ENCODE results near the gene FERMT2. TPM values are rescaled to one million over a fixed set of nuclear protein-coding genes. Genes with fewer than 3 reads are reported as not detected.

FERMT2 gene
- total RNA-seq, 6 experiments from 2014 or later, result 40.4 to 64.5 (median 53.3) TPM

DNA sequence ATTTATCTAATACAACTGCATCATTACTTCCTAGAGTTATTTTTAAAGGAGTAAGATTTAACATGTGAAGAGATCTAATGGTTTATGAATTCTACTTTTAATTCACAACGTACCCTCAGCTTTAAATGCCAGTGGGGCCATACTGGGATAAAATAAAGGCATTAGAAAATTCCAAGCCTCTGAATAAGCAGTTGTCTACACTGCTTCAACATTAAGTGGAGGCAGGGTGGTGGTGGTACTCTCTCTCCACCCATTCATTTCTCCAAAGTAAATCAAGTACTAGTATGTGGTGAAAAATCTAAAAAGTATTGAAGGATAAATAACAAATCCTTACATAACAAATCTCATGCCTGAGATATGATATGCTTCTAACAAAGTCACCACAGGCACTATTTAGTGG, 52.4 kb downstream of the FERMT2 start:
- Histone ChIP-seq H3K36me3 (peaks cover 0 to 9% (median 2%) of the 10 kb centered on the region in 4 donors), H3K27me3 (no peaks in the 10 kb centered on the region), H3K4me3 (no peak overlapping the region), H3K27ac (no peak overlapping the region), H3K9me3 (no peaks in the 10 kb centered on the region), H3K4me1 (no peaks in the 10 kb centered on the region)
- 61% methylated on average over 1 of the region's 1 CpG for WGBS (ENCODE audit: insufficient coverage, low coverage, low lambda C conversion rate, missing lambda C conversion rate)
- intact Hi-C loops (cut with DNase I), result no loop called here
- ATAC-seq (no peak), DNase-seq (no peak)
- TF ChIP-seq POLR2A (IDR thresholded peaks at IDR 0.05), result no peak
- TF ChIP-seq, protein P1, sequence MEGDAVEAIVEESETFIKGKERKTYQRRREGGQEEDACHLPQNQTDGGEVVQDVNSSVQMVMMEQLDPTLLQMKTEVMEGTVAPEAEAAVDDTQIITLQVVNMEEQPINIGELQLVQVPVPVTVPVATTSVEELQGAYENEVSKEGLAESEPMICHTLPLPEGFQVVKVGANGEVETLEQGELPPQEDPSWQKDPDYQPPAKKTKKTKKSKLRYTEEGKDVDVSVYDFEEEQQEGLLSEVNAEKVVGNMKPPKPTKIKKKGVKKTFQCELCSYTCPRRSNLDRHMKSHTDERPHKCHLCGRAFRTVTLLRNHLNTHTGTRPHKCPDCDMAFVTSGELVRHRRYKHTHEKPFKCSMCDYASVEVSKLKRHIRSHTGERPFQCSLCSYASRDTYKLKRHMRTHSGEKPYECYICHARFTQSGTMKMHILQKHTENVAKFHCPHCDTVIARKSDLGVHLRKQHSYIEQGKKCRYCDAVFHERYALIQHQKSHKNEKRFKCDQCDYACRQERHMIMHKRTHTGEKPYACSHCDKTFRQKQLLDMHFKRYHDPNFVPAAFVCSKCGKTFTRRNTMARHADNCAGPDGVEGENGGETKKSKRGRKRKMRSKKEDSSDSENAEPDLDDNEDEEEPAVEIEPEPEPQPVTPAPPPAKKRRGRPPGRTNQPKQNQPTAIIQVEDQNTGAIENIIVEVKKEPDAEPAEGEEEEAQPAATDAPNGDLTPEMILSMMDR (IDR thresholded peaks at IDR 0.05), result no peak

DNA sequence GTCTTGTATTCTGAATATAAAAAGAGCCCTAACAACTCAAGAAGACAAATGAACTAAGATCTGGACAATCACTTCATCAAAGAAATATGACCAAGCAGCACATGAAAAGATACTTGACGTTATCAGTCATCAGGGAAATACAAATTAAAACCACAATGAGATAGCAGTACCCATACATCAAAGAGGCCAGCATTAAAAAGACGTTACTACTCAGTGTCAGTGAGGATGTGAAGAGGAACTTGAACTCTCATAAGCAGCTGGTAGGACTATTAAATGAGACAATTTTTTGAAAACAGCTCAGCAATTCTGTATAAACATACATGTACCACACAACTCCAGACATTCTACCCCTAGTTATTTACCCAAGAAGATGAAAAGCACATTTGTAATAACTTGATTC, 55.9 kb downstream of the FERMT2 start:
- Histone ChIP-seq H3K9me3 (no peaks in the 10 kb centered on the region), H3K36me3 (peaks cover 0 to 24% (median 9%) of the 10 kb centered on the region in 4 donors), H3K4me3 (no peak overlapping the region), H3K4me1 (no peaks in the 10 kb centered on the region), H3K27ac (no peak overlapping the region), H3K27me3 (no peaks in the 10 kb centered on the region)
- no peak for TF ChIP-seq POLR2A (IDR thresholded peaks at IDR 0.05)
- TF ChIP-seq, protein P1 (IDR thresholded peaks at IDR 0.05), result no peak
- 37% methylated on average over 2 of the region's 2 CpGs for WGBS (ENCODE audit: insufficient coverage, low coverage, low lambda C conversion rate, missing lambda C conversion rate)
- intact Hi-C loops (cut with DNase I), result no loop called here
- ATAC-seq, result no peak
- no peak for DNase-seq

DNA sequence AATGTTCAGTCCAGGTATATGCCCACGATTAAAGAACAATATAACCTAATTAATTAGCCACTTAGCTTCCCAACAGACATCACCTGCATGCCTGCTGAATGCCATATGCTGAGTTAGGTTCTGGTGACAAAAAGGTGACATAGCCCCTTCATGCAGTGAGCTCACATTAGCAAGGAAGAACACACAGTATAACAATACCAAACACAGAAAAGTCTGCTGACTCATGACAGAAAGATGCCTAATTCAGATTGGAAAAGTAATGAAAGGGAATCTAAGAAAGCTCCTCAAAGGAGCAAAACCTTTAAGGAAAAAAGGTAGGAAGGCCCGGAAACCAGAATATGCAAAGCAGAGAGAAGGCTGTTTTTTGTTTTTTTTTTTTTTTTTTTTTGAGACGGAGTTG, 59.0 kb downstream of the FERMT2 start:
- WGBS (ENCODE audit: insufficient coverage, low coverage, low lambda C conversion rate, missing lambda C conversion rate), result 86% methylated on average over 2 of the region's 3 CpGs
- H3K4me3 ChIP-seq, result no peak overlapping the region
- H3K36me3 ChIP-seq, result peaks cover 0 to 24% (median 9%) of the 10 kb centered on the region in 4 donors
- DNase-seq, result no peak
- ATAC-seq, result no peak
- H3K9me3 ChIP-seq, result no peaks in the 10 kb centered on the region
- no peaks in the 10 kb centered on the region for H3K4me1 ChIP-seq
- TF ChIP-seq, protein P1 (IDR thresholded peaks at IDR 0.05), result no peak
- TF ChIP-seq POLR2A (IDR thresholded peaks at IDR 0.05), result no peak
- intact Hi-C loops (cut with DNase I), result no loop called here
- no peaks in the 10 kb centered on the region for H3K27me3 ChIP-seq
- H3K27ac ChIP-seq, result no peak overlapping the region

DNA sequence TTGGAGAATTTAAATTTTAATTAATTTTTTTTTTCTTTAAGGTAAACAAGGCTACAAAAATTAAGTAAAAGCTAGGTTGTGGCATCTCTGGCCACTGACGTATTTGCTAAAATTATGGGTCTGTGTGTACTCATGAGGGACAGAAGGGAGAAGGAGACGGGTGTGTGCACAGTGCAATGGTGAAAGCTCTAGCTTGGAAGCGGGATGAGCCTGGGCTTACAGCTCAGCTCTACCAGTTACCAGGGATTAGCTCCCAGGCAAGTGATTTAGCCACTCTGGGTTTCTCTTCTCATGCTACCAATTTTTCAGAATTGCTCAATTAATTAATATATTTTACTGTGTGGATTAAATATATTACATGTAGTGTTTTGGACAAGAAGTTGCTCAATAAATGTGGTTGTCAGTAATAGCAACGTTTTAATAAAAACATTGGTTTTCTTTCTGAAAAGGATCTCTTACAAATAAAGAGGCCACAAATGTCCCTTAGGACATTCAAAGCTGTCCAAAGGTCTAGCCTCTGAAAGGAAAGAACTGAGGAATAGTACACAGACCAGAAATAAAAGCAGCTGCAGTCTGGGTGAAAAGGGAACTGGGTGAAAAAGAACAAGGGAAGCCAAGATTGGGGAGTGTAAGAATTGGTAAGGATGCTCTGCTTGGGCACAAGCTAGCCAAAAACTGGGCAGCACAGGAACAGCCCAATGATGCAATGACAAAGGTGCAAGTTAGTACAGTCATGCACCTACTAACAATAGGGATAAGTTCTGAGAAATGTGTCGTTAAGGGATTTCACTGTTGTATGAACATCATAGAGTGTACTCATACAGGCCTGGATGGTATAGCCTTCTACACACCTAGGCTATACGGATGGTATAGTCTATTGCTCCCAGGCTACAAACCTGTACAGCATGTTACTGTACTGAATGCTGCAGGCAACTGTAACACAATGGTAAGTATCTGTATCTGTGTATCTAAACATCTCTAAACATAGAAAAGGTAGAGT, 61.7 kb downstream of the FERMT2 start:
- Histone ChIP-seq H3K4me1 (peaks cover 0 to 8% (median 0%) of the 10 kb centered on the region in 4 donors), H3K27me3 (no peaks in the 10 kb centered on the region), H3K36me3 (peaks cover 0 to 24% (median 9%) of the 10 kb centered on the region in 4 donors), H3K4me3 (no peak overlapping the region), H3K27ac (no peak overlapping the region), H3K9me3 (no peaks in the 10 kb centered on the region)
- 77% methylated on average over 4 of the region's 6 CpGs for WGBS (ENCODE audit: insufficient coverage, low coverage, low lambda C conversion rate, missing lambda C conversion rate)
- intact Hi-C loops (cut with DNase I), result no loop called here
- TF ChIP-seq POLR2A (IDR thresholded peaks at IDR 0.05), result no peak
- TF ChIP-seq, protein P1 (IDR thresholded peaks at IDR 0.05), result no peak
- DNase-seq (no peak), ATAC-seq (peak in 1 of 4 donors; percentile 33)
